B cell (primary cell): Measurements from ENCODE around the gene PERCC1. TPM values are rescaled to one million over a fixed set of nuclear protein-coding genes. Genes with fewer than 3 reads are reported as not detected.

ENCODE experiments used
- ATAC-seq: fragments of 200-7000 bp; cut with Tn5 transposase; one replicate; pipeline ENCODE4 v1.10.0; 2021; ENCODE audit warnings: low read depth, mild to moderate bottlenecking, moderate number of reproducible peaks, moderate library complexity
- CTCF ChIA-PET: fragments of 350-600 bp; sonication (Branson Sonifier 250); formaldehyde crosslinking; loops from one replicate; lab custom pipeline; 2021; ENCODE audit warnings: antibody characterized with exemption, inconsistent platforms; lab: Charles Lee
- POLR2A ChIA-PET: fragments of 350-600 bp; sonication (Branson Sonifier 250); formaldehyde crosslinking; loops from one replicate; lab custom pipeline; 2021; ENCODE audit warnings: antibody characterized with exemption; lab: Charles Lee
- DNase-seq: peaks from one replicate; pipeline ENCODE4 v3.0.0; 2013
- H2AFZ ChIP-seq: 2 replicates; pipeline ENCODE4 v1.6.1; 2012; ENCODE audit warnings: mild to moderate bottlenecking, low read depth, low read length; ENCODE audit not compliant: insufficient read depth, poor library complexity, severe bottlenecking
- H3K27ac ChIP-seq, 2 donors: 1 replicate in 1 of 2; 2 replicates in 1 of 2; pipeline ENCODE4 v1.5.1; 2012 to 2013; ENCODE audit warnings: low read length in 2 of 2, mild to moderate bottlenecking in 2 of 2, moderate library complexity in 1 of 2
- H3K27me3 ChIP-seq, 4 experiments: fragments of 200-600 bp in 1 of 4; sonication (generic) in 1 of 4; replicated peaks in 1 of 4; 1 replicate in 2 of 4; 2 replicates in 2 of 4; pipeline versions ENCODE4 v1.6.1 to v1.7.0; 2013 to 2016; ENCODE audit warnings: low read length in 3 of 4, mild to moderate bottlenecking in 2 of 4, mixed read lengths in 1 of 4, moderate library complexity in 1 of 4; ENCODE audit not compliant: insufficient read depth in 4 of 4, control insufficient read depth in 3 of 4; ENCODE audit errors: control extremely low read depth in 1 of 4
- H3K36me3 ChIP-seq, 2 experiments: replicated peaks in 1 of 2; 1 replicate in 1 of 2; 2 replicates in 1 of 2; pipeline versions ENCODE4 v1.6.1 to v1.7.1; 2013; ENCODE audit warnings: low read length in 1 of 2; ENCODE audit not compliant: insufficient read depth in 2 of 2, control insufficient read depth in 1 of 2; ENCODE audit errors: control extremely low read depth in 1 of 2, extremely low read depth in 1 of 2
- H3K4me1 ChIP-seq, 2 donors: fragments of 200-600 bp in 1 of 2; sonication (generic) in 1 of 2; 1 replicate in 1 of 2; 2 replicates in 1 of 2; pipeline versions ENCODE4 v1.5.1 to v1.6.1; 2013 to 2017; ENCODE audit warnings: low read length in 2 of 2; ENCODE audit not compliant: control insufficient read depth in 2 of 2, insufficient read depth in 2 of 2
- H3K4me2 ChIP-seq: replicated peaks from 2 replicates; pipeline ENCODE3; 2012; ENCODE audit warnings: mild to moderate bottlenecking, low read depth, low read length; ENCODE audit not compliant: poor library complexity, severe bottlenecking
- H3K4me3 ChIP-seq, 5 experiments: fragments of 200-600 bp in 1 of 5; sonication (generic) in 1 of 5; 1 replicate in 3 of 5; 2 replicates in 2 of 5; pipeline versions ENCODE4 v1.5.1 to v1.7.0; 2011 to 2016; ENCODE audit warnings: low read length in 4 of 5, mild to moderate bottlenecking in 4 of 5, low read depth in 2 of 5, control low read depth in 1 of 5, moderate library complexity in 1 of 5; ENCODE audit not compliant: insufficient read depth in 1 of 5; ENCODE audit errors: control extremely low read depth in 1 of 5, extremely low read depth in 1 of 5
- H3K79me2 ChIP-seq: fragments of 200-600 bp; sonication (generic); one replicate; pipeline ENCODE4 v1.6.0; 2016; ENCODE audit warnings: low read length; ENCODE audit not compliant: control insufficient read depth, insufficient read depth
- H3K9ac ChIP-seq: fragments of 200-600 bp; sonication (generic); 2 replicates; pipeline ENCODE4 v1.6.1; 2017; ENCODE audit warnings: mild to moderate bottlenecking, low read length, moderate library complexity
- H3K9me3 ChIP-seq, 3 donors: one replicate each; pipeline versions ENCODE4 v1.6.1 to v1.7.1; 2013; ENCODE audit warnings: low read length in 2 of 3; ENCODE audit not compliant: control insufficient read depth in 2 of 3, insufficient read depth in 1 of 3; ENCODE audit errors: control extremely low read depth in 1 of 3
- H4K20me1 ChIP-seq: 2 replicates; pipeline ENCODE4 v1.6.0; 2012; ENCODE audit warnings: mild to moderate bottlenecking, low read length; ENCODE audit not compliant: insufficient read depth, control insufficient read depth, poor library complexity, severe bottlenecking
- H3K27ac Mint-ChIP-seq: one replicate; pipeline ENCODE4 v1.8.0; 2021; ENCODE audit warnings: mixed read lengths
- H3K27me3 Mint-ChIP-seq: one replicate; pipeline ENCODE4 v1.8.0; 2021; ENCODE audit warnings: mixed read lengths
- H3K4me1 Mint-ChIP-seq: one replicate; pipeline ENCODE4 v1.8.0; 2021; ENCODE audit warnings: mixed read lengths
- H3K4me3 Mint-ChIP-seq: one replicate; pipeline ENCODE4 v1.8.0; 2021; ENCODE audit warnings: mixed read lengths
- H3K9me3 Mint-ChIP-seq: one replicate; pipeline ENCODE4 v1.8.0; 2022; ENCODE audit warnings: mixed read lengths; ENCODE audit not compliant: insufficient read depth
- CTCF ChIP-seq: fragments of 200-600 bp; IDR thresholded peaks from one replicate; pipeline ENCODE4 v1.8.0; 2022; ENCODE audit warnings: antibody characterized with exemption, mild to moderate bottlenecking
- EZH2 ChIP-seq: IDR thresholded peaks from 2 replicates; pipeline ENCODE4 v1.6.1; 2012; ENCODE audit warnings: borderline replicate concordance, low read depth, mild to moderate bottlenecking, moderate library complexity, low read length; ENCODE audit not compliant: insufficient read depth, poor library complexity, severe bottlenecking
- WGBS: methylation state at CpG from one replicate; pipeline ENCODE4 v1.1.5; 2013; ENCODE audit warnings: missing lambda C conversion rate; ENCODE audit not compliant: insufficient coverage; 5-methylcytosine and 5-hydroxymethylcytosine counted together
- intact Hi-C: fragments of 100-400 bp; cut with micrococcal nuclease; formaldehyde crosslinking; loops from one replicate; pipeline ENCODE4 v1.10.0; 2022
- polyA plus RNA-seq: library from polyadenylated mRNA; depleted of rRNA; stranded (reverse); fragments of >200 nt; gene quantifications from 2 replicates; pipeline ENCODE4 v1.2.3, GENCODE V29; 2012
- total RNA-seq, 2 donors: library from RNA; stranded (reverse); fragments of 120-200 nt in 1 of 2; gene quantifications; 1 replicate in 1 of 2; 2 replicates in 1 of 2; pipeline versions ENCODE4 v1.2.3 to v1.2.4, GENCODE V29; 2013 to 2022

PERCC1 gene
- total and polyA plus RNA-seq, 2 donors (not counting 1 experiment from before 2014, with no cell fraction given), result 0.46 to 0.64 TPM

GRCh38 chr16:1397779-1398178 is 33.1 kb upstream of the PERCC1 start:
- Histone ChIP-seq H3K9ac (no peak overlapping the region), H3K79me2 (peaks cover 68% of the 10 kb centered on the region), H3K4me2 (no peak overlapping the region), H3K27ac (no peak overlapping the region), H4K20me1 (peaks cover 76% of the 10 kb centered on the region), H3K27me3 (no peaks in the 10 kb centered on the region), H3K4me3 (no peak overlapping the region), H3K9me3 (no peaks in the 10 kb centered on the region), H3K4me1 (no peaks in the 10 kb centered on the region), H3K36me3 (peaks cover 5 to 74% of the 10 kb centered on the region in 2 experiments), H2AFZ (no peak overlapping the region)
- ATAC-seq (no peak), DNase-seq (no peak)
- Mint-ChIP-seq H3K9me3 (no peaks in the 10 kb centered on the region), H3K4me1 (no peaks in the 10 kb centered on the region), H3K27me3 (no peaks in the 10 kb centered on the region), H3K4me3 (no peak overlapping the region), H3K27ac (no peak overlapping the region)
- TF ChIP-seq EZH2 (no peak), CTCF (no peak)
- ChIA-PET POLR2A (no interaction called here), CTCF (no interaction called here)
- intact Hi-C loops, result no loop called here
- WGBS, result 97% methylated on average over 16 of the region's 21 CpGs

GRCh38 chr16:1398351-1398750 is 32.5 kb upstream of the PERCC1 start:
- ATAC-seq (no peak), DNase-seq (no peak)
- POLR2A ChIA-PET, result no interaction called here
- intact Hi-C loops, result no loop called here
- H3K36me3 ChIP-seq, result peaks cover 4 to 74% of the 10 kb centered on the region in 2 experiments
- H3K4me3 Mint-ChIP-seq, result no peak overlapping the region
- H3K9me3 Mint-ChIP-seq, result no peaks in the 10 kb centered on the region
- no peak overlapping the region for H3K4me2 ChIP-seq
- H3K27me3 ChIP-seq, result no peaks in the 10 kb centered on the region
- WGBS, result 97% methylated on average over 9 of the region's 9 CpGs
- CTCF ChIA-PET, result no interaction called here
- TF ChIP-seq CTCF (no peak), EZH2 (no peak)
- H3K9me3 ChIP-seq, result no peaks in the 10 kb centered on the region
- no peak overlapping the region for H3K4me3 ChIP-seq
- H3K79me2 ChIP-seq, result peaks cover 68% of the 10 kb centered on the region
- peaks cover 76% of the 10 kb centered on the region for H4K20me1 ChIP-seq
- no peak overlapping the region for H3K27ac Mint-ChIP-seq
- no peaks in the 10 kb centered on the region for H3K27me3 Mint-ChIP-seq
- H3K9ac ChIP-seq, result no peak overlapping the region
- H3K4me1 ChIP-seq, result no peaks in the 10 kb centered on the region
- no peak overlapping the region for H3K27ac ChIP-seq
- no peak overlapping the region for H2AFZ ChIP-seq
- peaks cover under 1% of the 10 kb centered on the region for H3K4me1 Mint-ChIP-seq
